ENCODE results near the gene FMNL3. TPM values are rescaled to one million over a fixed set of nuclear protein-coding genes. Genes with fewer than 3 reads are reported as not detected.

The FMNL3 gene
- total RNA-seq, 1 donor from 2014 or later, result 35.1 TPM

DNA sequence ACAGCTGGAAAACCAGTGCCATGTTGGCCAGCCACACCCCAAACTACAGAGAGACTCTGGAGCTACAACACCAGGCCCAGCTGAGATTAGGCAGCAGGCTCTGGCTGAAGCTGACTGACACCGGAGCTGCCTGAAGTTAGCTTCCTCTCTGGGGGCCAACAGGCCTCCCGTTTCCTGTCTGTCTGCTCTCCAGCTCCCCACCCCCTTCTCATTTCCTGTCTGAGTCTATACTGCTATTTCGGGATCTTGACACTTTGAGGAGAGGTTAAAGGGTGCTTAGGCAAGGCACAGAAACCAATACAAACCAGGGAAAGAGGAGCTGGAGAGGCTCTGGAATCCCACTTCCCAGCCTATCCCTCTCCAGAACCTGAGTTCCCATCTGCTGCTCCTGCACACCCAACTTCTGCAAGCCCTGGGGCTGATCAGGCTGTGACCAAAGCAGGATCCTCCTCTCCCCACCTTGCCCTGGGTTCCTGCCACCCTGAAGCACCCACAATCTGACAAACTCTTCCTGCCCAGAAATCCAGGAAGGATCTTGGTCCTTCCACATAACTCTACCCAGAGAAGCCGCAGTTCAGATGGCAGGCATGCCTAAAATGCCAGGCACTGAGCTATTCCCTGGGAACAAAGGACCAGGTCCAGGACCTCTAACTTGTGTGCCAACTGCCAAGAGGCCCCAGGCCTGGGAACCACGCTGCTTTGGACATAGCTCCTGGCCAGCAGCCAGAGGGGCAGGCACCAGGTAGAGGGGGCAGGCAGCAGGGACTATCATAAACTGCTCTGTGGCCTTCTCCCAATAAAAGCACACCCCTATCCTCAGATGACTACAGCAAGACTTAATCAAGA, 44.0 kb downstream of the FMNL3 start:
- no peak for DNase-seq (ENCODE audit: low read depth)
- Histone ChIP-seq H3K4me3 (ENCODE audit: low read depth, low read length) (no peak overlapping the region), H3K27me3 (ENCODE audit: control insufficient read depth, insufficient read depth, low read length) (no peaks in the 10 kb centered on the region), H3K36me3 (ENCODE audit: control insufficient read depth, insufficient read depth, low read length) (no peaks in the 10 kb centered on the region)
- TF ChIP-seq, protein P1, sequence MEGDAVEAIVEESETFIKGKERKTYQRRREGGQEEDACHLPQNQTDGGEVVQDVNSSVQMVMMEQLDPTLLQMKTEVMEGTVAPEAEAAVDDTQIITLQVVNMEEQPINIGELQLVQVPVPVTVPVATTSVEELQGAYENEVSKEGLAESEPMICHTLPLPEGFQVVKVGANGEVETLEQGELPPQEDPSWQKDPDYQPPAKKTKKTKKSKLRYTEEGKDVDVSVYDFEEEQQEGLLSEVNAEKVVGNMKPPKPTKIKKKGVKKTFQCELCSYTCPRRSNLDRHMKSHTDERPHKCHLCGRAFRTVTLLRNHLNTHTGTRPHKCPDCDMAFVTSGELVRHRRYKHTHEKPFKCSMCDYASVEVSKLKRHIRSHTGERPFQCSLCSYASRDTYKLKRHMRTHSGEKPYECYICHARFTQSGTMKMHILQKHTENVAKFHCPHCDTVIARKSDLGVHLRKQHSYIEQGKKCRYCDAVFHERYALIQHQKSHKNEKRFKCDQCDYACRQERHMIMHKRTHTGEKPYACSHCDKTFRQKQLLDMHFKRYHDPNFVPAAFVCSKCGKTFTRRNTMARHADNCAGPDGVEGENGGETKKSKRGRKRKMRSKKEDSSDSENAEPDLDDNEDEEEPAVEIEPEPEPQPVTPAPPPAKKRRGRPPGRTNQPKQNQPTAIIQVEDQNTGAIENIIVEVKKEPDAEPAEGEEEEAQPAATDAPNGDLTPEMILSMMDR (IDR thresholded peaks at IDR 0.05; ENCODE audit: insufficient read depth, low read length, poor library complexity, severe bottlenecking), result no peak

DNA sequence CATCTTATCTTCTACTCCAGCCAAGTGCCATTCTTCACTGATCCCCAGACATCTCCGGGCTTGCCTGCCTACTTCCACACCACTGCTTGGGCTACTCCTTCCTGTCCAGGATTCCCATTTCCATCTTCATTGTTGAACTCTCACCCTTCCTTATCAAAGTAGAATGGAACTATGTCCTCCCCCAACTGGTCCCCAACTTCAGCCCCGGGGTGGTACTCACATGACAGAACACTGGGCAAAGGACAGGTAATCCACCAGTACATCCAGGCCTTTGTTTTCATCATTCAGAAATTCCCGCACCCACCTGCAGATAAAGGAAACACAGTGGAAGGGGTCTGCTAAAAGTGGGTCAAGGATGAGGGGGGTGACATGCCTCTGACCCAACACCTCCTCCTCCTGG, 45.5 kb downstream of the FMNL3 start:
- H3K4me3 ChIP-seq (ENCODE audit: low read depth, low read length), result no peak overlapping the region
- H3K27me3 ChIP-seq (ENCODE audit: control insufficient read depth, insufficient read depth, low read length), result no peaks in the 10 kb centered on the region
- H3K36me3 ChIP-seq (ENCODE audit: control insufficient read depth, insufficient read depth, low read length), result peaks cover 2% of the 10 kb centered on the region
- TF ChIP-seq, protein P1 (IDR thresholded peaks at IDR 0.05; ENCODE audit: insufficient read depth, low read length, poor library complexity, severe bottlenecking), result no peak
- no peak for DNase-seq (ENCODE audit: low read depth)

DNA sequence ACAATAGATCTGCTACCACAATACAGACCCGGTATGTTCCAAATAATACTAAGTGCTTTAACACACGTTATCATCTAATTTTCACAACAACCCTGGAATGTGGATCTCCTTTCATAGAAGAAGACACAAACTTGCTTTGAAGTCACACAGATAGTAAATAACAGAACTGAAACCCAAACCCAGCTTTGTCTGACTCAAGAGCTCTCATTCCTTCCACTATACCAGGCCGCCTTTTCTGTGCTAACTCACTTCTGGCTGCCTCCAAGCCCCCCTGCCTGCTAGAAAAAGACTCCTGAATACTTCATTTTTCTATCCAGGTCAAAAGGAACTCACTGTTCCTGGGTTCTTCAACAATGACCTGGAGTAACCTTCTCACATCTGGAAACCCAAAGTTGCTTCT, 46.0 kb downstream of the FMNL3 start:
- no peak for DNase-seq (ENCODE audit: low read depth)
- H3K4me3 ChIP-seq (ENCODE audit: low read depth, low read length), result no peak overlapping the region
- TF ChIP-seq, protein P1 (IDR thresholded peaks at IDR 0.05; ENCODE audit: insufficient read depth, low read length, poor library complexity, severe bottlenecking), result no peak
- no peaks in the 10 kb centered on the region for H3K27me3 ChIP-seq (ENCODE audit: control insufficient read depth, insufficient read depth, low read length)
- peaks cover 2% of the 10 kb centered on the region for H3K36me3 ChIP-seq (ENCODE audit: control insufficient read depth, insufficient read depth, low read length)

DNA sequence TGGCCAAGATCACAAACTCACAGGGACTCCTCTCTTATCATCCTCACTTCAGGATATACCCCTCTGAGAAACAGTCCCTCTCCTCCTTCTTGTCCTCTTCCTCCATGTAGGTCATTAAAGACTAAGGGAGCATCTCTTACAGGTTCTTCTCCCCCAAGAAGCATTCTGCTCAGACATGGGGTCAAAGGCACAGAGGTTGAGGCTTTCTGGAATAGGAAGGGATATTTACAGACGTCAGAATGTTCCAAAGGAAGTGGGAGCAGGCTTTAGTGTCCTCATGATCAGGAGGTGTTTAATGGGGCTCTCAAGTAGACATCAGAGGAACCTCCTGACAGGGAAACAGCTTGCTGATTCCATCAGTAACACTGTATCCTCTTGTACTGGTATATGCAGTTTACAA, 47.5 kb downstream of the FMNL3 start:
- Histone ChIP-seq H3K36me3 (ENCODE audit: control insufficient read depth, insufficient read depth, low read length) (peaks cover 2% of the 10 kb centered on the region), H3K4me3 (ENCODE audit: low read depth, low read length) (no peak overlapping the region), H3K27me3 (ENCODE audit: control insufficient read depth, insufficient read depth, low read length) (no peaks in the 10 kb centered on the region)
- DNase-seq (ENCODE audit: low read depth), result no peak
- TF ChIP-seq, protein P1 (IDR thresholded peaks at IDR 0.05; ENCODE audit: insufficient read depth, low read length, poor library complexity, severe bottlenecking), result no peak

DNA sequence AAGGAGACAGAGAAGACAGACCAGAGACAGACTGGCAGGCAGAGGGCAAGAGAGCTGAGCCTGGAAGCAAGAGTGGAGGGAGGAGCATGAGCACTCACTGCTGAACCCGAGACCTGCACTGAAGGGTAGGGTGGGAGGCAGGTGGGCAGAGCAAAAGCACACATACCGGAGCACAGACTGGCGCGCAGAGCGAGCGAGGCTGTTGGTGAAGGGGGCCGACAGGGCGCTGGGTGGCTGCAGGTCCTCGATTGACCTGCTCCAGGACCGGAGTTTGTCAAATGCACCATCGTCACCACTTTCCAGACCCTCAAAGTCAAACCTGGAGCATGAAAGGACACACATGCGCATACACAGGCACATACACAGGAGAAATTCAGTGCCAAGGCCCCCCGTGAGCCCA, 48.9 kb downstream of the FMNL3 start:
- Histone ChIP-seq H3K4me3 (ENCODE audit: low read depth, low read length) (no peak overlapping the region), H3K36me3 (ENCODE audit: control insufficient read depth, insufficient read depth, low read length) (peaks cover 3% of the 10 kb centered on the region), H3K27me3 (ENCODE audit: control insufficient read depth, insufficient read depth, low read length) (no peaks in the 10 kb centered on the region)
- no peak for DNase-seq (ENCODE audit: low read depth)
- TF ChIP-seq, protein P1 (IDR thresholded peaks at IDR 0.05; ENCODE audit: insufficient read depth, low read length, poor library complexity, severe bottlenecking), result no peak

Measured in kidney epithelial cell (primary cell).